Endothelial cell of umbilical vein (primary cell): ENCODE results near the gene MASP1. TPM values are rescaled to one million over a fixed set of nuclear protein-coding genes. Genes with fewer than 3 reads are reported as not detected.

ENCODE experiments used
- BruUV-seq: library from RNA; stranded (reverse); fragments of 400-500 nt; replicated peaks from 2 replicates; lab custom pipeline; 2021; lab: Mats Ljungman, UMichigan
- CTCF ChIA-PET: fragments of 300-600, 350-600 bp; sonication (Branson Sonifier 250); formaldehyde crosslinking; loops from one replicate; lab custom pipeline; 2021; ENCODE audit warnings: antibody characterized with exemption, inconsistent platforms; lab: Charles Lee
- POLR2A ChIA-PET: fragments of 300-600, 350-600 bp; sonication (Branson Sonifier 250); formaldehyde crosslinking; loops from one replicate; lab custom pipeline; 2021; ENCODE audit warnings: antibody characterized with exemption, inconsistent platforms; lab: Charles Lee
- DNase-seq: peaks from one replicate; pipeline ENCODE4 v3.0.0-alpha.2; 2011; ENCODE audit warnings: low read depth, low spot score
- FAIRE-seq: peaks from 2 replicates; lab custom pipeline; 2011; peaks lifted over from hg19 to GRCh38; lab: Jason Lieb, UNC
- H2AFZ ChIP-seq: 2 replicates; pipeline ENCODE4 v1.6.0; 2012; ENCODE audit warnings: low read depth, low read length, control low read depth, inconsistent platforms
- H3K27ac ChIP-seq: 2 replicates; pipeline ENCODE4 v1.5.1; 2011; ENCODE audit warnings: low read depth, mild to moderate bottlenecking, control low read depth, low read length, moderate library complexity; ENCODE audit not compliant: insufficient read depth
- H3K27me3 ChIP-seq, 2 experiments: 2 replicates each; pipeline versions ENCODE4 v1.6.0 to v1.6.1; 2011; ENCODE audit warnings: low read length in 2 of 2, mixed read lengths in 1 of 2; ENCODE audit not compliant: control insufficient read depth in 2 of 2, insufficient read depth in 2 of 2
- H3K36me3 ChIP-seq, 2 experiments: 2 replicates in 1 of 2; 3 replicates in 1 of 2; pipeline ENCODE4 v1.5.1; 2011; ENCODE audit warnings: low read length in 2 of 2, mild to moderate bottlenecking in 1 of 2, moderate library complexity in 1 of 2; ENCODE audit not compliant: control insufficient read depth in 2 of 2, insufficient read depth in 2 of 2; ENCODE audit errors: extremely low read depth in 1 of 2
- H3K4me1 ChIP-seq: 3 replicates; pipeline ENCODE4 v1.5.1; 2011; ENCODE audit warnings: mild to moderate bottlenecking, low read length; ENCODE audit not compliant: control insufficient read depth, insufficient read depth; ENCODE audit errors: extremely low read depth
- H3K4me2 ChIP-seq: 2 replicates; pipeline ENCODE4 v1.6.1; 2011; ENCODE audit warnings: low read length, control low read depth, mixed read lengths; ENCODE audit not compliant: insufficient read depth
- H3K4me3 ChIP-seq, 3 experiments: fragments of 200-600 bp in 1 of 3; sonication (generic), shearing (Covaris generic) in 1 of 3; replicated peaks in 1 of 3; 2 replicates each; pipeline ENCODE4 v1.5.1; 2011 to 2016; ENCODE audit warnings: control low read depth in 3 of 3, low read length in 3 of 3, mild to moderate bottlenecking in 2 of 3, inconsistent platforms in 1 of 3, low read depth in 1 of 3, moderate library complexity in 1 of 3; ENCODE audit not compliant: insufficient read depth in 1 of 3
- H3K79me2 ChIP-seq: 2 replicates; pipeline ENCODE4 v1.6.0; 2012; ENCODE audit warnings: low read length, inconsistent platforms; ENCODE audit not compliant: control insufficient read depth, insufficient read depth
- H3K9ac ChIP-seq: replicated peaks from 2 replicates; pipeline ENCODE3; 2011; ENCODE audit warnings: low read length, control low read depth; ENCODE audit not compliant: insufficient read depth; ENCODE audit errors: extremely low read depth
- H3K9me1 ChIP-seq: replicated peaks from 3 replicates; pipeline ENCODE4 v1.6.0; 2011; ENCODE audit warnings: mild to moderate bottlenecking, low read length; ENCODE audit not compliant: control insufficient read depth, insufficient read depth; ENCODE audit errors: extremely low read depth
- H3K9me3 ChIP-seq: replicated peaks from 2 replicates; pipeline ENCODE4 v1.5.1; 2012; ENCODE audit warnings: low read length, inconsistent platforms; ENCODE audit not compliant: control insufficient read depth, insufficient read depth
- H4K20me1 ChIP-seq: replicated peaks from 2 replicates; pipeline ENCODE3; 2011; ENCODE audit warnings: mild to moderate bottlenecking, low read length; ENCODE audit not compliant: control insufficient read depth, insufficient read depth; ENCODE audit errors: extremely low read depth
- CTCF ChIP-seq, 2 donors: IDR thresholded peaks; 1 replicate in 1 of 2; 2 replicates in 1 of 2; pipeline ENCODE4 v1.5.1; 2011; ENCODE audit warnings: low read length in 2 of 2, mild to moderate bottlenecking in 2 of 2, moderate library complexity in 2 of 2, control low read depth in 1 of 2, inconsistent platforms in 1 of 2, low read depth in 1 of 2; ENCODE audit not compliant: insufficient read depth in 1 of 2; ENCODE audit errors: extremely low read depth in 1 of 2
- EZH2 ChIP-seq: IDR thresholded peaks from 2 replicates; pipeline ENCODE4 v1.6.1; 2012; ENCODE audit warnings: borderline replicate concordance, low read depth, mild to moderate bottlenecking, moderate library complexity, low read length, inconsistent platforms; ENCODE audit not compliant: severe bottlenecking
- FOS ChIP-seq: IDR thresholded peaks from 2 replicates; pipeline ENCODE4 v1.6.1; 2011; ENCODE audit warnings: mild to moderate bottlenecking, low read length, moderate library complexity, borderline replicate concordance; ENCODE audit not compliant: insufficient read depth
- GATA2 ChIP-seq: IDR thresholded peaks from 2 replicates; pipeline ENCODE4 v1.7.0; 2011; ENCODE audit warnings: low read depth, mild to moderate bottlenecking, moderate library complexity, mixed read lengths, low read length; ENCODE audit not compliant: insufficient read length, insufficient read depth
- JUN ChIP-seq: IDR thresholded peaks from 2 replicates; pipeline ENCODE4 v1.6.1; 2011; ENCODE audit warnings: borderline replicate concordance, low read depth; ENCODE audit not compliant: insufficient read length, insufficient read depth
- MAX ChIP-seq: IDR thresholded peaks from 2 replicates; pipeline ENCODE4 v1.6.1; 2011; ENCODE audit not compliant: insufficient read depth, insufficient read length
- MYC ChIP-seq: IDR thresholded peaks from one replicate; pipeline ENCODE4 v1.6.1; 2011; ENCODE audit warnings: mild to moderate bottlenecking, low read depth, low read length
- POLR2A ChIP-seq: IDR thresholded peaks from 2 replicates; pipeline ENCODE4 v1.6.1; 2012; ENCODE audit warnings: low read depth, mild to moderate bottlenecking, control low read depth, low read length
- POLR2AphosphoS5 ChIP-seq: IDR thresholded peaks from 2 replicates; pipeline ENCODE4 v1.6.1; 2012; ENCODE audit warnings: low read depth, mild to moderate bottlenecking, control low read depth, low read length, moderate library complexity; ENCODE audit not compliant: insufficient read depth
- dilution Hi-C: fragments of 300-500 bp; cut with MboI; formaldehyde crosslinking; loops from one replicate; pipeline ENCODE4 v1.15.0; 2019; ENCODE audit warnings: low sequenced_read_pairs; ENCODE audit not compliant: extremely low pct_ligation_motif_present
- intact Hi-C: fragments of 100-400 bp; cut with micrococcal nuclease; formaldehyde crosslinking; loops from one replicate; pipeline ENCODE4 v1.10.0; 2022
- polyA plus RNA-seq, 4 experiments: library from polyadenylated mRNA; depleted of rRNA in 3 of 4; stranded (reverse) in 3 of 4; unstranded in 1 of 4; fragments of >200 nt; gene quantifications; 2 replicates each; pipeline versions ENCODE4 v1.2.1 to v1.2.3, GENCODE V29; 2011 to 2012; ENCODE audit warnings: missing spikeins in 1 of 4
- total RNA-seq: library from RNA; stranded (reverse); gene quantifications from 2 replicates; pipeline ENCODE4 v1.2.3, GENCODE V29; 2021

The MASP1 gene
- total and polyA plus RNA-seq, 2 donors (not counting 3 experiments of a cell fraction or from before 2014, with no cell fraction given) = 0.31 to 0.50 TPM

DNA sequence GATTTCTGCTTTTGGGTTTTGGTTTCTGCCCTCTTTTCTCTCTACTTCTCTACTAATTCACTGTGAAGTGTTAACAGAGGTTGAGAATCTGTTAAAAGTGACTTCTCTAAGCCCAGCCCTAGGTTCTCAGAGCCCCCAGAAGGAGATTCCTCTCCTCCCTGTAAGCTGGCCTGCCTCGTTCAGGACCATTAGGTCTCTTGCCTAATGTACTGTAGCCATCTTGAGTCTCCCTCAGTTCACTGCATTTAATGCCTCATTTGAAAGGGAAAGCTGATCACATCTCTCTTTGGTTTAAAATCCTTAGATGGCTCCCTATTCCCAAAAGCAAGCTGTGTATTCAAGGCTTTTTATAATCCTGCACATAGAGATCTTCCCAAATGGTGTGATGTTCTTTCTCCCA, 77.9 kb downstream of the MASP1 start:
- Histone ChIP-seq H3K4me1 (no peaks in the 10 kb centered on the region), H3K27me3 (peaks cover 3 to 6% of the 10 kb centered on the region in 2 experiments), H3K79me2 (no peaks in the 10 kb centered on the region), H3K4me2 (no peak overlapping the region), H3K9ac (no peak overlapping the region), H3K36me3 (no peaks in the 10 kb centered on the region), H3K9me3 (no peaks in the 10 kb centered on the region), H3K27ac (no peak overlapping the region), H4K20me1 (no peaks in the 10 kb centered on the region), H3K9me1 (no peaks in the 10 kb centered on the region), H3K4me3 (no peak overlapping the region), H2AFZ (no peak overlapping the region)
- intact Hi-C loops (loop anchor here (5.0 kb wide), 1 partner anchor 1201 kb away; no protein-coding TSS in a partner anchor), dilution Hi-C loops (no loop called here)
- BruUV-seq = no TSS peak
- CTCF ChIA-PET = interaction anchor here (0.9 kb wide), 1 partner anchor 466 kb away, joined by 3 read pairs; no protein-coding TSS in a partner anchor
- no peak for DNase-seq
- no peak for FAIRE-seq
- no peak for TF ChIP-seq MYC
- TF ChIP-seq JUN = no peak
- TF ChIP-seq POLR2A = no peak
- no peak for TF ChIP-seq EZH2
- no peak for TF ChIP-seq CTCF (IDR thresholded peaks at IDR 0.05; ENCODE audit: extremely low read depth in 1 of 2, insufficient read depth in 1 of 2, low read depth in 1 of 2, low read length in 2 of 2)
- TF ChIP-seq MAX = no peak
- TF ChIP-seq GATA2 = no peak
- no peak for TF ChIP-seq POLR2AphosphoS5
- TF ChIP-seq FOS = no peak
- POLR2A ChIA-PET = no interaction called here
